GM18873 (cell line): ENCODE data around the gene THRA.

Experiments used
- ATAC-seq: cut with Tn5 transposase; IDR thresholded peaks from one replicate; pipeline ENCODE4 v1.9.1; 2021; ENCODE audit warnings: mild to moderate bottlenecking, moderate library complexity, moderate number of reproducible peaks; ENCODE audit not compliant: unreplicated experiment, low FRiP score

THRA gene

DNA sequence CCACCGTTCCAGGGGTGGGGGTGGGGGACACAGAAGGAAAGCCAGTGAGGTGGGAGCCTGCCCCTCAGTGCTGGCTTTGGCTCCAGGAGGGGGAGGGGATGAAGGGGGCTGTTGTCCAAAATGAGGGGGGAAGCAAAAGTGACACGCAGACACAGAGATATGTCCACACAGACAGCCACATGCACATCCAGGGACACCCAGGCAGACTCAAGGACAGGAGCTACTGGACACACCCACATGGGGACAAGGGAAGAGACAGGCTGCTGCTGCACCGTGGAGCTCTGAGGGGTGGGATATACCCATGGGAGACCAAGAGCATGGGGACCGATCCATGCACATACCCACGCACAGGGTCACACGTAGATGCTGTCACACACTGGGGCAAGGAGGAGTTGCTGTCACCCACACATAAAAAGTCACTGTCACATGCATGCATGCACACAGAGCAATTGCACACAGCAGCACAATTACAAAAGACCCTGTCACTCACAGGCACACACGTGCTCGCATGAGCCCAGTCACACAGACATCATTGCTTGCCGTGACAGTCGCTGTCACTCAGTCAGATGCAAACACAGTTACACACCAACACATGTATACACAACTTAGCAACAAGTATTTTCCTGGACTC lies 1.3 kb downstream of the THRA start:
- ATAC-seq, result no peak

DNA sequence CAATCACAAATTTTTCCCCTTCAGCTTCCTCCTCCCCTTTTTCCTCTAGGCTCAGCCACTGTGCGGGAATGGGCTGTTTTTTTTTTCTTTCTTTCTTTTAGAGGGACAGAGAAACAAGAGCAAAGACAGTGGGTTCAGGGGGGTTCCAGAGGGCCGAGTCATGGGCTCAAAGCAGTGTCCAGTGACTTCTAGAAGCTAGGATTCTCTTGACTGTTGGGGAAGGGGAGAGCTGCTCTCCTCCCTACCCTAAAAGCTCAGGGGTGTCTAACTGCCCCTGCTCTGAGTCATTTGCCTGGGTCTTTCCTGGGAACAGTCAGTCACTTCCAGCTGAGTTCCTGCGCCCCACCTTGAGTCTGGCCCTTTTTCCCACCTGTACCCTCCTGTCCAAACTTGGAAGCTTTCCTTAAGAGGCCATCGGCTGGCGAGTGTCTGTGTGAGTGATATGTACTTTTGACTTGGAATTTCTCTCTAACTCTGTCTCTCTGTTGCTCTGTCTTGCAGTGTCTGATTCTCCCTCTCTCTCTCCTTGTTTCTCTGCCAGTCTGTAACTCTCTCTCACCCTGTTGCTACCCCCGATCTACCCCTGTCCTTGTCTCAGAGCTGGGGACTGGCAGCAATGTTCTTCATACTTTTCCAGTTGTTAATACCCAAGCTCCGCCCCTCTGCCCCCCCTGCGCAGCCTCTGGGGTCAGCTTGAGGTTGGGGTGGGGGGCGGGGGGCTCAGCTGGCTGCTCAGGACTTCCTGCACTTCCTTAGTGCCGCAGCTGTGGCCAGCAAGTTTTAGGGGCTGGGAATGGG lies 2.4 kb downstream of the THRA start:
- ATAC-seq, result no peak

DNA sequence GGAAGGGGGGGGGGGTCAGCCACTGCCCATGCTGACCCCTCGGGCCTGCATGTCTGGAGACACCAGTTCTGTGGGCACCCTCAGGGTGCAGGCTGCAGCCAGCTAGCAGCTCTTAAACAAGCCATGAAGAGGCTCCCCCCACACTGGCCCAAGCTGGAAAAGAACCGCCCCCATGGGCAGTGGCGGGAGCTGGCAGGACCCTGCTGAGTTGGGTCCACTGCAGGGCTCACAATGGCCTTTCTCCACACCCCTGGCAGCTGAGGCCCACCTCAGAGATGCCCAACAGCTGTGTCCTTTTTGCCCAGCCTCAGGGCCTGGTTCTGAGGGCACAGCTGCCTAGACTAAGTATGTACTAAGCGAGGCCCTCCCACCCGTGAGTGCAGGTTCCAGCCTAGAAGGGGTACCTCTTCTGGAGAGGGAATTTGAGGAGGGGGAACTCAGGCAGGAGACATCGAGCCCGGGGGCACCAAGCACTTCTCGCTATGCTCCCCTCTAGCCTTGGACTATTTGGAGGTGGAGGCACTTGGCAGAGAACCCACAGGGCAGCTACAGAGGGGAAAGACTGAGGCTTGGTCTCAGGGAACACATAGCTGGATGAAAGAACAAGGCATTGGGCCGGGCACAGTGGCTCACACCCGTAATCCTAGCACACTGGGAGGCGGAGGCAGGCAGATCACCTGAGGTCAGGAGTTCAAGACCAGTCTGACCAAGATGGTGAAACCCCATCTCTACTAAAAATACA lies 3.2 kb downstream of the THRA start:
- ATAC-seq, result no peak

DNA sequence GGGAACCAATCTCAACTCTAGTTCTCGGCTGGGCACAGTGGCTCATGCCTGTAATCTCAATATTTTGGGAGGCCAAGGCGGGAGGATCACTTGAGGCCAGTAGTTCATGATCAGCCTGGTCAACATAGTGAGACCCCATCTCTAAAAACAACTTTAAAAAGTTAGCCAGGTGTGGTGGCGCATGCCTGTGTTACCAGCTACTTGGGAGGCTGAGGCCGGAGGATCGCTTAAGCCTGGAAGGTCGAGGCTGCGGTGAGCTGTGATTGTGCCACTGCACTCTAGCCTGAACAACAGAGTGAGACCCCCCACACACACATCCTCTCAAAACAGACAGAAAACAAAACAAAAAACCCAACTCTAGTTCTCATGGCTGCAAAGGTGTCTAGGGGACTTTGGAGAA lies 4.9 kb downstream of the THRA start:
- ATAC-seq, result no peak

DNA sequence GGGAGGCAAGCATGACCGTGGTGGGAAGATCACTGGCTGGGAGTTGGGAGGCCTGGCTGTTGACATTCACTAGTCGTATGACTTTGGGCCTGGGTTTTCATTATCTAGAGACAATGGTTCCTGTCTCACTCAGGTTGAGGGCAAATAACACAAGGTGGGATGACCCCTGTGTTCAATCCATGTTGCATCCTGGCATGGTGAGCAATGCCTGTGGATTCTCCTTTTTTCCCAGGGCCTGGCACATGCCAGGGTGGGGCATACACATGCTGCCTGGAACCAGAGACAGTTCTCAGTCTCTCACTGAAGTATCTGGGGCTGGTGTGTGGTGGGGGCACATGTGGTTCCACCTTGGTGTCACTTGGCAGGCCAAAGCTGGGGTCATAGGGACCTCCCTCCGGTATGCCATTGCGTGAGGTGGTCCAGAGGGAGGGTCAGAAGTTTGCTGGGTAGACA lies 5.4 kb downstream of the THRA start:
- no peak for ATAC-seq

DNA sequence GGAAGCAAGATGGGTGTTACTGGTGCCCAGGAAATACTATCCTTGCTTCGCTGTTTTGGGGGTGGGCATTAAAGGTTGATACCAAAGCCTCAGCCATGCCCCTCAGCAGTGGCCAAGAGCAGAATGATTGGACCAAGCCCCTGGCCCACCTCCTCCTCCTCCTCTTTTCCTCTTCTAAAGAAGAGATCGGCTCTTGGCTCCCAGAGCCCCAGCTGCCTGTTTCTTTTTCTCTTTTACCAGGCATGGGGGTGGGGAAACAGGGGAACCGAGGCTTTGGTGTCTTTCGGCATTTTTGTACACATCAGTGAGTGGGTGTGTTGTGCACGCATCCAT lies 5.8 kb downstream of the THRA start:
- ATAC-seq, result no peak

DNA sequence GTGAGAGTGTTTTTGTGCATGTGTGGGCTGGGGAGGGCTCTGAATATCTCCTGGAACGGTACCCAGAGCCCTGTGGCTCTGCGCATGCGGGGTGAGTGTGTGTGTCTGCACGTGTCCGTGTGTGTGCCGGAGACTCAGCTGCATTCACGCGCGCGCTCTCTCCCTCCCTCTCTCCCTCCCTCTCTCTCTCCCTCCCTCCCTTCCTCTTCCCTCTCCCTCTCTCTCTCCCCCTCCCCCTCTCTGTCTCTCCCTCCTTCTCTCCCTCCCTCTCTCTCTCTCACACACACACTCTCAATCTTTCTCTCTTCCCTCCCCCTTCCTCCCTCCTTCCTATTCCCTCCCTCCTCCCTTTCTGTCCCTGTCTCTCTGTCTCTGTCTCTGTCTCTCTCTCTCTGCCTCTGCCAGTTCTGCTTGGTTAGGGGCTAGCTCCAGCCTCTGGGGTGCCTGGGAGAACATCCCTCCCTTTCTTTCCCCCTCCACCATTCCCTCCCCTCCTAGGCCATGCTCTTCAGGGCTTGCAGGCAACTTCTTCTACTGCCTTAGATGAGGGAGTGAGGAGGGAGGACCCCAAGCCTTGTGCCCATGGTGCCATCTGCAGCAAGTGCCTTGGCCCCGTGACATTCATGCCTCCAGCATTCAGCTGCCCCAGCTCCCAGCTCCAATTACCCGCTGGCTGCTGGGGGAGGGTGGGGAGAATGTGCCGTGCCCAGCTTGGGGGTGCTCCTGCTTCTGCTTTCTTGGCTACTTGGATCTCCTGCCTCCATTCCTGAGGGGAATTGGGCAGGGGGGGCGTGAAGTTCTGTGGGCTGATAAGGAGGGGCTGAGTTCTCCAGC lies 6.4 kb downstream of the THRA start:
- no peak for ATAC-seq

DNA sequence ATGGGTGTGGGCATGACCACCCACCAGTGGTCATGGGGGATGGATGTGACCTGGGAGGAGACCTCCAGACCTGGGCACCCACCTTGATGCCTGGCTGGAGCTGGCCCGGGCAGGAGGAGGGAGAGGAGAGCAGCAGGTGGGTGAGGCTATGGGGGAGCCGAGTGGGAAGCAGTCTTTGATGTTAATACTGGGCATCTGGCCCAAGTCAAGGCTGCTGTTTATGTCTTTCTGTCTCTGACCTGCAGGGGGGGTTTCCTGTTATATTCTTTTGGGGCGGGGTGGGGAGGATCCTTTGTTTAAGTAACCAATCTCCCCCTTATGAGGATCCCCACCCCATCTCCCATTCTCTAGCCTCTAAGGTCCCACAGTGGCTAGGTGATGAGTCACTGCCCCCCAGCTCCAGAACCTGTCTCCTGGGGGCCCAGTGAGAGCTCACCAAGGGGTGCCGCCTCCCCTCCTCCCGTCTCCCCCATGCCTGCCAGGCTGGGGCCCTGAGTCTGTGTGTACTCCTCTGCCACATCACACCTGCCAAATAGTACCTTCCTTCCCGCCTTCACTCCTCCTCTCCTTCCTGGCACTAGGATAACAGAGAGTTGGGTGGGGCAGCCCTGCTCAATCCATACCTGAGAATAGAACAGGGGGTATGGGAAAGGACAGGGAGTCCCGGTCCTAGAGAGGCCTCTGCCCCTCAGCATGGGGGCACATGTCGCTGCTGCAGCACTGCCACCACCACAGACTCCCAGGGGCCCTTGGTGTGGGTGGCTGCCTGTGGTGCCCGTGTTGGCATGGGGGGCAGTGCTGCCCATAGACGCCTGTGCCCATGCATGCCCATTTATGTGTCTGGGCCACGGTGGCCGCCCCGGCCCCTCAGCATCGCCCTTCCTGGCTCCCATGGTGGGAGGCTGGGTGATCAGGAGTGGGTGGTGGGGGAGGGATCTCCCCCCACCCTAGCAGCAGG lies 7.3 kb downstream of the THRA start:
- no peak for ATAC-seq

DNA sequence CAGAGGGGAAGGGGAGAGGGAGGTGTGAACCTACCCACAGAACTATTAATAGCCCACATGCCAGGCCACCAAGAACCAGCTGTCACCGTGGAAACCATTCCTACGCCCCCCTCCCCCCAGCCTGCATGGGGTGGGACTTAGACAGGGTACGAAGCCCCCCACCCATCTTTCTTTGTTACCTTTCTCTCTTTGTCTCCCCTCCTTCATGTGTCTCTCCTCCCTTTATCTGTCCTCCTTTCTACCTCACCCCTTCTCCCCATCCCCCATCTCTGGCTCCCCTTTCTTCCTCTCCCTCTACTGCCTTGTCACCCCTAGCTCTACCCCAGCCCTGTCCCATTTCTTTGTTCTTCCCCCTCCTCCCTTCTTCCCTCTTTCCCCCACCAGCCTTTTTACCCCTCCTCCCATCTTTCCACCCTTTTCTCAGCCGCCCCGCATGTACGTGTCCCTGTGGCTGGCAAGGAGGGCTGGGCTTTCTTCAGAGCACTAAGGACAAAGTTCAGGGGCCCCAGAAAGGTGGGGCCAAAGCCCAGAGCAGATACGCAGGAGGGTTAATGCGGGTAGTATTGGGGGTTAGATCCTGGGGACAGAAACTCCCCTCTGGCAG lies 8.0 kb downstream of the THRA start:
- ATAC-seq, result no peak

DNA sequence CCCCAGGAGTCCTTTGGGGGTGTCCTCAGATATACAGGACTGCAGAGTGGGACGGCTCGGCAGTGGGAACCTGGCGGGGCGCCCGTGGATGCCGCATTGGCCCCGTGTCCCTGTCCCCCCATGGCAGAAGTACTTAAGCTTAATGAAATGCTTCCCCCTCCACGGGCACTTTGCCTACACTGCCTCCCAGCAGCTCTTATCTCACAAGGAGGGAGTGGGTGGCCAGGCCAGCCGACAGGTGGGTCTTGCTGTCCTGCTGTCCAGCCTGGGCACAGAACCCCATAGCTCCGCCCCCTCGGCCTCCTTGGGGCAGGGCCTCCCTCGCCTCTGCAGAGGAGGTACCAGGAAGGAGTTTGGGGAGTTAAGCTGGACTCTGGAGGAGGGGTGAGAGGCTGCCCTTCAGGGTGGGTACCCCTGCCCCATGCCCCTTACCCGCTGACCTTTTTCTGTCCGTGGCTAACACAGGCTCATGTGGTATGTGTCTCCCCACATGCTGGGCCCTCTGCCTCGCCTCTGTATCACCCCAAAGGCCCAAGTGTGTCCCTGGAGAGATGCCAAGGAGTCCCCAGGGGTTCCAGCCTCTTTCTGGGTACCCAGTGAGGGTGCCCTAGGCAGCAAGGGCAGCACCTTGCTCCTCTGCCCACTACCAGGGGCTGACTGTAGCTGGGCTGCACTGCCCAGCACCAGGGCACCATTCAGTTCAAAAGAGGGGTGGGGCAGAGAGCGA lies 8.7 kb downstream of the THRA start:
- ATAC-seq, result no peak

DNA sequence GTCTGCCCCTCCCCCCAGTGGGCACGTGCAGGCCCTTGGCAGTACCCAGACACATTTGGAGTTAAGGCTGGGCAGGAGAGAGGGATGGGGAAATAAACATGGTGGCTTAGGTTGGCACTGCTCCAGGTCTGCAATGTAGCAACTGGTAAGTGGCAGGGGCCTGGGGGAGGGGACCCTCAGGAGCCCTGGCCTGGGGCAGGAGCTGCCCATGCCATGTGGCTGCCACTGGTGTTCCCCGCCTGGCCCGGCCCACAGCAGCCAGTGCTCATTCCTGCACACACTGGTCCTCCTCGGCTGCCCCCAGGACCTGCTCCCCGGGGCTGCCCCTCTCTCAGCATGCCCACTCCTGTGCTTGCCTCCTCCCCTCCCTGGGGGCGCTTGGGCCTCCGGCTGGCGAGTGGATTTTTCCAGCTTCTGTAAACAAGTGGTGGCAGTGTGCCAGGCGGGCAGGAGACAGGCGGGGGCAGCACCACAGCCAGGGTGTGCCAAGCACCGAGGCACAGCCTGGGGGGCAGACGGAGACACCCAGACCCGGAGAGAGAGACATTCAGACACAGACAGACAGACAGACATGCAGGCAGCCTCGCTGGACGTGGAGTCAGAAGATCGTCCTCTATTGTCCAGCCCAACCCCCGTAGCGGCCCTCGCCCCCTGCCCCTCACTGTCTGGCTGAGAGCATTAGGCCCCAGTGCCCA lies 9.4 kb downstream of the THRA start:
- no peak for ATAC-seq

DNA sequence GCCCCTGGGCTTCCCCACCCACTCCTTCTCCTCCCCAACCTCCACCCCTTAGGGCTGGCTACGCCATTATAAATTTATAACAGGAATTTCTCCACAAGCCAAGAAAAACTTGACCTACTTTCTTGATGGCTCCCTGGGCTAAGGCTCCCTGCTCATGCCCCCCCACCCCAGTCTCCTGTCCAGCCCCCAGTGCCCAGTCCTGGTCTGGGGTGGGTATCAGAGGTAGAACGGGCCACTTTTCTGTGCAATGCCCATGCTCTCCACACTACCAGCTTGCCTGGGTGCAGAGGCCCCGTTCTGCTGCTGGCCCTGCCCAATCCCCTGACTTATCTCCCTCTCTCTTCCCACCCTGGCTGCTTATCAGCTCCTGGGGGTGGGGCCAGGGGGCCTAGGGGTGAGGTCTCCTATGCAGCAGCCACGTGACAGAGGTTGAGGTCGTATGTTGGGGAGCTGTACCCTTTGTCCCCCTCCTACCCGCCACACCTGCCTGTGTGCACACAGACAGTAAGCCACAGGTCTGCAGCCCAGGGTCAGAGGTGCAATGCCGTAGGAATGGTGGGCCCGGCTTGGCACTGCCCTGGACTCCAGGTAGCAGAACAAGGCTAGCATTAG lies 10.1 kb downstream of the THRA start:
- no peak for ATAC-seq

DNA sequence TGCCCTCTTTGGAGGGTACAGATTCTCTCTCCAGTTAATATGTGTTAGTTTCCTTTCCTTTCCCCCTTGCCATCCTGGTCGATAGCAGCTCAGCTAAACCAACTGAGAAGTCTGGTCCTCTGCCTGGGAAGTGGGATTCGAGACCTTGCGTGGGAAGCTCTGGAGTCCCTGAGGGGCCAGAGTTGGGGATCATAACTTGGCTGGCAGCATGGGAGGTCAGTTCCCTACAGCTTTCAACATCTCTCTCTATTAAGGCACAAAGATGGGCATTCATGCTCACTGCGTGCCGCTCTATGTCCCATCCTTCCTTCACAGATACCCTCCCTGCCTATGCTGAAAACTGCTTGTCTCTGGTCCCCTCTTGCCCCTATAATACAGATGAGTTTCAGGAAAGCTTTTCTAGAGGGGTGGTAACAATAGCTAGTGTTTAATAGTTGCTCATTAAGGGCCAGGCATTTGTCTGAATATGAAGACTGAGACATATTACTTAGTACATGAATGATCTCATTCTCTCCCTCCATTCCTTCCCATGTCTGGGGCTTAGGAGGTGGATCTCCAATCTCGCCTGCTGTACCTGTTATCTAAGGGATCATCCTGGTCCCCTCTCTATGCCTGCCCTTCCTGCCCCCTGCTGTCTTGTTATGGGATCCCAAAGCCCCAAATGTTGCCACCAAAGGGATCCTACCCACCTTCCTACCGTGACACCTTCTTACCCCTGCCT lies 10.8 kb downstream of the THRA start:
- ATAC-seq, result no peak

DNA sequence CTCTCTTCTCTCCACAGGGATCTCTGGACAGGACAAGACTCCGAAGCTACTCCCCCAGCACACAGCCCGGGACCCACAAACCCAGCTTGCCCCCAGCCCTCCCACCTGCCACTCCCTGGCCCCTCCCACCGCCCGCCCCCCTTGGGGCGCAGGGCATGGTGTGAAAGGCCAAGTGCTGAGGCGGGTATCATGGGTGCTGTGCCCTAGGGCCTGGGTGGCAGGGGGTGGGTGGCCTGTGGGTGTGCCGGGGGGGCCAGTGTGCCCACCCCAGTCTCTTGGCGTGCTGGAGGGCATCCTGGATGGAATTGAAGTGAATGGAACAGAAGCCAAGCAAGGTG lies 11.4 kb downstream of the THRA start:
- no peak for ATAC-seq

DNA sequence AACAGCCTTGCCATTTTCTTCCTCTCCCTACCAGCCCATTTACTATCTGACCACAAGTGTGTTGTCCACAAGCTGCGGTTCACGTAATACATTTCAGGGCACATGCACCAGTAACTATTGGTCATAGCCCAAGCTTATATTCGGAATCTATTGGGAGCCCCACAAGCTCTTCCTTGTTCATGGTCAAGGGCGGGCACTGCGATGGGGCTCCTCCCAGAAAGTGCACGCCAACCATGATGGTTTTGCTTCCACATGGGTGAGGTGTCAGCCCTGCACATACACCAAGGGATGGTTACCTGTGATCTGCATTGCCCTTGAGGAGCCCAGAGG lies 12.1 kb downstream of the THRA start:
- ATAC-seq, result no peak

DNA sequence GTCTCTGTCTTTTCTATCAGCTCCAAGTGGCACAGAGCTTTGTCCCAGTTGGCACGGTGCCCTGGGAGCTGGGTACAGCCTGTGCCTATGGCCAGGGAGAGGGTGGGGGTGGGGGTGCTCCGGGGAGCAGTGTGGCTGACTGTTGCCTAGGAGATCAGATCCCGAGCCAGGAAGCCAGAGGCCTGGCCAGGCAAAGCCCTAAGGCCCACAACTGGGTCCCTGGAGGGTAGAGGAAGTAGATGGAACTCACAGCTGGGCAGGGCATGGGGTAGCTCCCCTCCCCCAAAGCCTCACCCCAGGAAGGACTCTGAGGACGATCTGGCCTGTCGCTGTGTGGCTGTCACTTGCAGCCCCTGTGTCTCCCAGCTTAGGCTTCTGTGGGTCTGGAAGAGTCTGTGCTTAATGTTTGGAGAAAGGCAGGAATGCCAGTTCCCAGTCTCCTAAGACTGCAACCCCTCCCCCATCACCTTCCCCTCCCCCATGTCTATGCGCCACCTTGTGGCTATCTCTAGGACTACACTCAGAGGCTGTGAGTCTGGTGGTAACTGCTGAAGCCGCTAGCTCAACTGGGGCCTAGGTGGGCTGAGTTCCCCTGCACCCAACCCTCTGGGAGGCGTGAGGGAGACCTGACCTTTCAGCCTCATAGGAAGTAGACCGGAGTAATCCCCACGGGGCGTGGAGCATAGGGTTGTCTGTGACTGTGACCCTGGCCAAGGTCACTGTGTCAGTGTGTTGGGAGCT lies 12.6 kb downstream of the THRA start:
- no peak for ATAC-seq
